K562 (cell line): ENCODE data around the gene CLCF1. TPM values are rescaled to one million over a fixed set of nuclear protein-coding genes. Genes with fewer than 3 reads are reported as not detected.

Experiments
- ATAC-seq: fragments of 200-7000 bp; cut with Tn5 transposase; 3 replicates; pipeline ENCODE4 v1.9.1; 2020; ENCODE audit warnings: moderate library complexity
- BruUV-seq: library from RNA; stranded (reverse); fragments of 400-500 nt; replicated peaks from 2 replicates; lab custom pipeline; 2021; lab: Mats Ljungman, UMichigan
- CTCF ChIA-PET: fragments of 300-600 bp; formaldehyde crosslinking; extraction: SDS; loops from one replicate; lab custom pipeline; 2021; ENCODE audit warnings: low intra/inter-chr PET ratio; lab: Yijun Ruan, JAX
- POLR2A ChIA-PET: fragments of 300-600, 350-650 bp; sonication (Branson Sonifier 250); formaldehyde crosslinking; extraction: SDS; loops from one replicate; lab custom pipeline; 2021; ENCODE audit warnings: antibody characterized with exemption, inconsistent platforms; lab: Yijun Ruan, JAX
- DNase-seq, 4 experiments: peaks; one replicate each; pipeline versions ENCODE4 v3.0.0 to v3.0.0-alpha.2; 2011 to 2018; ENCODE audit warnings: low spot score in 3 of 4, mixed read lengths in 3 of 4; ENCODE audit errors: extremely low read depth in 1 of 4
- FAIRE-seq: peaks from 2 replicates; lab custom pipeline; 2011; peaks lifted over from hg19 to GRCh38; lab: Jason Lieb, UNC
- H2AFZ ChIP-seq: 2 replicates; pipeline ENCODE4 v1.6.0; 2011; ENCODE audit warnings: low read depth, low read length, control low read depth, inconsistent platforms
- H3K27ac ChIP-seq: fragments of 200-600 bp; 3 replicates; pipeline ENCODE4 v1.8.0; 2011; ENCODE audit warnings: low read depth, mild to moderate bottlenecking, control low read depth, inconsistent platforms, low read length, moderate library complexity, mixed read lengths; ENCODE audit errors: extremely low read depth
- H3K27me3 ChIP-seq, 2 experiments: fragments of 300-600 bp in 1 of 2; 2 replicates in 1 of 2; 3 replicates in 1 of 2; pipeline versions ENCODE4 v1.6.0 to v1.8.0; 2011; ENCODE audit warnings: inconsistent platforms in 2 of 2, low read length in 2 of 2, mild to moderate bottlenecking in 1 of 2, mixed read lengths in 1 of 2, moderate library complexity in 1 of 2; ENCODE audit not compliant: control insufficient read depth in 2 of 2, insufficient read depth in 2 of 2
- H3K36me3 ChIP-seq: fragments of 300-600 bp; 3 replicates; pipeline ENCODE4 v1.8.0; 2011; ENCODE audit warnings: mild to moderate bottlenecking, low read length, inconsistent platforms; ENCODE audit not compliant: control insufficient read depth, insufficient read depth
- H3K4me1 ChIP-seq, 2 experiments: fragments of 200-600 bp in 1 of 2; replicated peaks in 1 of 2; 2 replicates in 1 of 2; 3 replicates in 1 of 2; pipeline versions ENCODE4 v1.5.1 to v1.8.0; 2011; ENCODE audit warnings: inconsistent platforms in 2 of 2, low read length in 2 of 2, mild to moderate bottlenecking in 1 of 2, mixed read lengths in 1 of 2, moderate library complexity in 1 of 2; ENCODE audit not compliant: control insufficient read depth in 2 of 2, insufficient read depth in 2 of 2
- H3K4me2 ChIP-seq: 2 replicates; pipeline ENCODE4 v1.6.1; 2011; ENCODE audit warnings: low read length, control low read depth, inconsistent platforms, mixed read lengths; ENCODE audit not compliant: insufficient read depth
- H3K4me3 ChIP-seq: fragments of 200-600 bp; sonication (generic), shearing (Covaris generic); 2 replicates; pipeline ENCODE4 v1.5.1; 2016; ENCODE audit warnings: control low read depth, inconsistent platforms
- H3K79me2 ChIP-seq: fragments of 200-600 bp; 3 replicates; pipeline ENCODE4 v1.8.0; 2011; ENCODE audit warnings: low read length, inconsistent platforms; ENCODE audit not compliant: control insufficient read depth, insufficient read depth
- H3K9ac ChIP-seq, 2 experiments: 2 replicates each; pipeline versions ENCODE4 v1.6.0 to v1.6.1; 2011; ENCODE audit warnings: low read depth in 2 of 2, low read length in 2 of 2, control low read depth in 1 of 2, inconsistent platforms in 1 of 2, mild to moderate bottlenecking in 1 of 2, mixed read lengths in 1 of 2; ENCODE audit not compliant: insufficient read depth in 1 of 2
- H3K9me1 ChIP-seq: one replicate; pipeline ENCODE4 v1.6.0; 2011; ENCODE audit warnings: inconsistent platforms, mild to moderate bottlenecking, low read length, moderate library complexity; ENCODE audit not compliant: control insufficient read depth, insufficient read depth
- H3K9me3 ChIP-seq: replicated peaks from 2 replicates; pipeline ENCODE4 v1.5.1; 2011; ENCODE audit warnings: low read depth, low read length, inconsistent platforms; ENCODE audit not compliant: control insufficient read depth, insufficient read depth
- H4K20me1 ChIP-seq: replicated peaks from 2 replicates; pipeline ENCODE4 v1.6.1; 2011; ENCODE audit warnings: low read length, inconsistent platforms, mixed read lengths; ENCODE audit not compliant: control insufficient read depth, insufficient read depth
- CXXC5 ChIP-seq: fragments of 250-450 bp; sonication (Bioruptor Pico); IDR thresholded peaks from 2 replicates; pipeline ENCODE4 v1.8.0; 2022; ENCODE audit warnings: inconsistent platforms, mild to moderate bottlenecking, moderate library complexity
- DPF2 ChIP-seq: fragments of 450-650 bp; IDR thresholded peaks from 2 replicates; pipeline ENCODE4 v1.6.1; 2016
- FOXJ2 ChIP-seq: fragments of 200-800 bp; sonication (Bioruptor generic); IDR thresholded peaks from 2 replicates; pipeline ENCODE4 v1.6.1; 2016; ENCODE audit warnings: missing genetic modification characterization, missing compliant biosample characterization
- GABPB1 ChIP-seq: sonication (generic); formaldehyde crosslinking; IDR thresholded peaks from 2 replicates; pipeline ENCODE4 v1.8.0; 2022; ENCODE audit warnings: mild to moderate bottlenecking, missing genetic modification reagents
- HLTF ChIP-seq: fragments of 450-650 bp; IDR thresholded peaks from 2 replicates; pipeline ENCODE4 v1.6.1; 2016
- IRF2 ChIP-seq: sonication (generic); formaldehyde crosslinking; IDR thresholded peaks from 2 replicates; pipeline ENCODE4 v1.8.1; 2022; ENCODE audit warnings: mild to moderate bottlenecking, missing genetic modification reagents
- KLF16 ChIP-seq: IDR thresholded peaks from 2 replicates; pipeline ENCODE4 v1.6.1; 2016; ENCODE audit warnings: antibody characterized with exemption
- MIER1 ChIP-seq: fragments of 450-650 bp; IDR thresholded peaks from 2 replicates; pipeline ENCODE4 v1.6.1; 2016; ENCODE audit warnings: antibody characterized with exemption, mild to moderate bottlenecking, low read depth
- SMARCA5 ChIP-seq: fragments of 450-650 bp; IDR thresholded peaks from 2 replicates; pipeline ENCODE4 v1.6.1; 2016
- SMC3 ChIP-seq: conservative IDR thresholded peaks from 2 replicates; pipeline ENCODE4 v1.6.1; 2011; ENCODE audit warnings: low read depth, low read length, improper control_type of control experiment; ENCODE audit not compliant: insufficient read depth
- TAF15 ChIP-seq: fragments of 200-400 bp; formaldehyde crosslinking; IDR thresholded peaks from 2 replicates; pipeline ENCODE4 v1.6.1; 2017; ENCODE audit warnings: mild to moderate bottlenecking, low read depth, low read length, moderate library complexity
- ZC3H11A ChIP-seq: IDR thresholded peaks from 2 replicates; pipeline ENCODE4 v1.6.1; 2012; ENCODE audit warnings: low read depth, low read length, improper control_type of control experiment
- ZNF140 ChIP-seq: fragments of 250-450 bp; sonication (Bioruptor Pico); IDR thresholded peaks from 2 replicates; pipeline ENCODE4 v1.8.0; 2021; ENCODE audit warnings: moderate library complexity, mild to moderate bottlenecking, inconsistent platforms
- WGBS: fragments of 100-300 bp; shearing (Covaris generic); methylation state at CpG from one replicate; pipeline ENCODE4 v1.1.6; 2016; ENCODE audit warnings: low coverage, mixed read lengths; ENCODE audit not compliant: insufficient coverage; ENCODE audit errors: missing lambda C conversion rate; 5-methylcytosine and 5-hydroxymethylcytosine counted together
- in situ Hi-C: fragments of 300-500 bp; cut with MboI; formaldehyde crosslinking; loops from 4 replicates; pipeline ENCODE4 v1.15.0; 2018; ENCODE audit warnings: inconsistent platforms, mixed read lengths
- intact Hi-C: fragments of 100-400 bp; cut with micrococcal nuclease; formaldehyde crosslinking; loops from 2 replicates; pipeline ENCODE4 v1.14.2; 2022
- polyA plus RNA-seq, 8 experiments: library from polyadenylated mRNA; depleted of rRNA in 4 of 8; stranded (reverse) in 5 of 8; unstranded in 3 of 8; fragments of >200 nt; fragmentation: Nextera tagmentation in 2 of 8; fragmentation: Illumina TruSeq in 1 of 8; extraction: Ambion mirVana in 2 of 8; extraction: Trizol in 1 of 8; gene quantifications; 2 replicates each; pipeline versions ENCODE4 v1.2.1 to v1.2.3, GENCODE V29; 2011 to 2014; ENCODE audit warnings: inconsistent platforms in 1 of 8, missing spikeins in 1 of 8
- total RNA-seq, 7 experiments: library from RNA; depleted of rRNA in 6 of 7; stranded (reverse); fragments of >200 nt in 6 of 7; fragmentation: Illumina TruSeq in 2 of 7; extraction: Trizol in 2 of 7; gene quantifications; 2 replicates each; pipeline versions ENCODE4 v1.2.1 to v1.2.3, GENCODE V29; 2011 to 2021; ENCODE audit warnings: low replicate concordance in 1 of 7
- TF ChIP-seq, protein P1 (sequence below): sonication (generic); formaldehyde crosslinking; IDR thresholded peaks from 2 replicates; pipeline ENCODE4 v1.8.0; 2022; ENCODE audit warnings: mild to moderate bottlenecking, missing genetic modification reagents, borderline replicate concordance
- TF ChIP-seq, protein P2 (sequence below): IDR thresholded peaks from 2 replicates; pipeline ENCODE4 v1.6.1; 2014; ENCODE audit warnings: antibody characterized with exemption
- TF ChIP-seq, protein P3 (sequence below): sonication (generic); formaldehyde crosslinking; IDR thresholded peaks from 2 replicates; pipeline ENCODE4 v1.8.0; 2022; ENCODE audit warnings: missing genetic modification reagents, mild to moderate bottlenecking, moderate library complexity, borderline replicate concordance
- TF ChIP-seq, protein P4 (sequence below): fragments of 450-650 bp; formaldehyde crosslinking; IDR thresholded peaks from 2 replicates; pipeline ENCODE4 v1.4.0; 2022; ENCODE audit warnings: missing genetic modification characterization

The CLCF1 gene
- total and polyA plus RNA-seq, 9 of the 15 experiments (the other 6 are each of a cell fraction or from before 2014, with no cell fraction given) = 0.49 to 5.8 (median 3.0) TPM

DNA sequence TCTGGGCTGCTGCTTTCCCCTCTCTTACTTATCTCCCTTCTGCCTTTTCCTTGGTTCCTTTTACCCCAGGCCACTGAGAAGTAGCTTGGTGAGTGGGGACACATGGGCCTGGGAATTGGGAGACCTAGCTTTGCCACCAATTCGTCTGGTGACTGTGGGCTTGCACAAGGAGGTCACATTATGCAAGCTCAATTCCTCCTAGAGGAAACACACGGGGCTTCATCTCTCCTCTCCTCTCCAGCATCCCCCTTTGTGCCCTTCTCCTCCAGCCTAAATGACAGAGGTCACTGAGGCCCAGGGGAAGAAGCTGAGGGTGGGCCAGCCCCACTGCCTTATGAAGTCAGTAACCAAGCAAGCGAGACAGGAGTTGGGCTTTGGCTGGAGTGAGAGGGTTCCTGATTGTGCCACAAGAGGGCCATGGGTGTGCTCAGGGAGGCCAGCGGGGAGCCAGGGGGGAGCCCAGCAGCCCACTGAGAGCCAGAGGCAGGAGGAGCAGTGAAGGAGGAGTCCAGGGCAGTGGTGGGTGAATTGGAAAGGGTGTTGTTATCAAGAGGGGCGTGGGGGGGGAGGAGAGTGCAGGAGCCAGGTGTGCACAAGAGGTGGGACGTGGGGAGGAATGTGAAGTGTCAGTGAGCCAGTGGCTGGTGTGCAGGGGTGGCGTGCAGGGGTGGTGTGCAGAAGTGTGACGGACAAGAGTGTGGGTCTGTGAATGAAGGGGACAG lies 2.0 kb downstream of the CLCF1 start:
- ATAC-seq (peak; percentile 47), FAIRE-seq (peak; percentile 65), DNase-seq (peak; percentile 58 to 67 (median 63))
- TSS peak; percentile 56 for BruUV-seq
- Histone ChIP-seq H3K27ac (peak overlapping the region; percentile 67; the same call in 2 of the 3 replicates), H3K9ac (peak overlapping the region; percentile 34 to 95; a peak in 3 of 4 replicates), H3K36me3 (no peaks in the 10 kb centered on the region), H3K79me2 (peaks cover 39% of the 10 kb centered on the region; the same call in 2 of the 3 replicates), H3K4me1 (peaks cover 53 to 75% of the 10 kb centered on the region in 2 experiments), H3K4me2 (peak overlapping the region; percentile 60), H3K9me3 (no peaks in the 10 kb centered on the region), H3K4me3 (0 out of 2 replicates have a peak overlapping the region, but pooled peaks have one; percentile 96), H3K27me3 (no peaks in the 10 kb centered on the region), H2AFZ (no peak overlapping the region), H3K9me1 (no peaks in the 10 kb centered on the region), H4K20me1 (no peaks in the 10 kb centered on the region)
- intact Hi-C loops = no loop called here
- CTCF ChIA-PET = no interaction called here
- in situ Hi-C loops = no loop called here
- POLR2A ChIA-PET = interaction anchor here (0.6 to 3.0 kb wide), 8 partner anchors 8 to 85 kb away, joined by 3 to 10 read pairs (median 4); partner anchors contain the start of gene POLD4
- 55% methylated on average over 7 of the region's 8 CpGs for WGBS
- TF ChIP-seq CXXC5 (CRISPR knock-in tag) (0 out of 2 replicates have a peak, but pooled peaks have one; percentile 9), ZC3H11A (no peak), FOXJ2 (tag) (no peak), ZNF140 (CRISPR knock-in tag) (no peak), GABPB1 (0 out of 2 replicates have a peak, but pooled peaks have one; percentile 31), MIER1 (no peak), HLTF (peak; percentile 87; the same call in 1 of the 2 replicates), TAF15 (0 out of 2 replicates have a peak, but pooled peaks have one; percentile 39), SMARCA5 (peak; percentile 79), IRF2 (CRISPR knock-in tag) (no peak), KLF16 (no peak), SMC3 (0 out of 2 replicates have a peak, but pooled peaks have one; percentile 10), DPF2 (0 out of 2 replicates have a peak, but pooled peaks have one; percentile 51)
- TF ChIP-seq, protein P1, sequence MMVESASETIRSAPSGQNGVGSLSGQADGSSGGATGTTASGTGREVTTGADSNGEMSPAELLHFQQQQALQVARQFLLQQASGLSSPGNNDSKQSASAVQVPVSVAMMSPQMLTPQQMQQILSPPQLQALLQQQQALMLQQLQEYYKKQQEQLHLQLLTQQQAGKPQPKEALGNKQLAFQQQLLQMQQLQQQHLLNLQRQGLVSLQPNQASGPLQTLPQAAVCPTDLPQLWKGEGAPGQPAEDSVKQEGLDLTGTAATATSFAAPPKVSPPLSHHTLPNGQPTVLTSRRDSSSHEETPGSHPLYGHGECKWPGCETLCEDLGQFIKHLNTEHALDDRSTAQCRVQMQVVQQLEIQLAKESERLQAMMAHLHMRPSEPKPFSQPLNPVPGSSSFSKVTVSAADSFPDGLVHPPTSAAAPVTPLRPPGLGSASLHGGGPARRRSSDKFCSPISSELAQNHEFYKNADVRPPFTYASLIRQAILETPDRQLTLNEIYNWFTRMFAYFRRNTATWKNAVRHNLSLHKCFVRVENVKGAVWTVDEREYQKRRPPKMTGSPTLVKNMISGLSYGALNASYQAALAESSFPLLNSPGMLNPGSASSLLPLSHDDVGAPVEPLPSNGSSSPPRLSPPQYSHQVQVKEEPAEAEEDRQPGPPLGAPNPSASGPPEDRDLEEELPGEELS = no peak
- TF ChIP-seq, protein P2, sequence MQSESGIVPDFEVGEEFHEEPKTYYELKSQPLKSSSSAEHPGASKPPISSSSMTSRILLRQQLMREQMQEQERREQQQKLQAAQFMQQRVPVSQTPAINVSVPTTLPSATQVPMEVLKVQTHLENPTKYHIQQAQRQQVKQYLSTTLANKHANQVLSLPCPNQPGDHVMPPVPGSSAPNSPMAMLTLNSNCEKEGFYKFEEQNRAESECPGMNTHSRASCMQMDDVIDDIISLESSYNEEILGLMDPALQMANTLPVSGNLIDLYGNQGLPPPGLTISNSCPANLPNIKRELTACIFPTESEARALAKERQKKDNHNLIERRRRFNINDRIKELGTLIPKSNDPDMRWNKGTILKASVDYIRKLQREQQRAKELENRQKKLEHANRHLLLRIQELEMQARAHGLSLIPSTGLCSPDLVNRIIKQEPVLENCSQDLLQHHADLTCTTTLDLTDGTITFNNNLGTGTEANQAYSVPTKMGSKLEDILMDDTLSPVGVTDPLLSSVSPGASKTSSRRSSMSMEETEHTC = no peak
- TF ChIP-seq, protein P3, sequence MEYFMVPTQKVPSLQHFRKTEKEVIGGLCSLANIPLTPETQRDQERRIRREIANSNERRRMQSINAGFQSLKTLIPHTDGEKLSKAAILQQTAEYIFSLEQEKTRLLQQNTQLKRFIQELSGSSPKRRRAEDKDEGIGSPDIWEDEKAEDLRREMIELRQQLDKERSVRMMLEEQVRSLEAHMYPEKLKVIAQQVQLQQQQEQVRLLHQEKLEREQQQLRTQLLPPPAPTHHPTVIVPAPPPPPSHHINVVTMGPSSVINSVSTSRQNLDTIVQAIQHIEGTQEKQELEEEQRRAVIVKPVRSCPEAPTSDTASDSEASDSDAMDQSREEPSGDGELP (CRISPR knock-in tag) = peak; percentile 46; the same call in 1 of the 2 replicates
- TF ChIP-seq, protein P4, sequence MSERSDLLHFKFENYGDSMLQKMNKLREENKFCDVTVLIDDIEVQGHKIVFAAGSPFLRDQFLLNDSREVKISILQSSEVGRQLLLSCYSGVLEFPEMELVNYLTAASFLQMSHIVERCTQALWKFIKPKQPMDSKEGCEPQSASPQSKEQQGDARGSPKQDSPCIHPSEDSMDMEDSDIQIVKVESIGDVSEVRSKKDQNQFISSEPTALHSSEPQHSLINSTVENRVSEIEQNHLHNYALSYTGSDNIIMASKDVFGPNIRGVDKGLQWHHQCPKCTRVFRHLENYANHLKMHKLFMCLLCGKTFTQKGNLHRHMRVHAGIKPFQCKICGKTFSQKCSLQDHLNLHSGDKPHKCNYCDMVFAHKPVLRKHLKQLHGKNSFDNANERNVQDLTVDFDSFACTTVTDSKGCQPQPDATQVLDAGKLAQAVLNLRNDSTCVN (CRISPR knock-in tag) = peak; percentile 84; the same call in 1 of the 2 replicates
